GM19035 (cell line): ENCODE data around the gene PKP3.

Source experiments
- ATAC-seq: cut with Tn5 transposase; IDR thresholded peaks from one replicate; pipeline ENCODE4 v1.9.1; 2021; ENCODE audit not compliant: unreplicated experiment

PKP3 gene

GRCh38 chr11:443542-444199 lies 49.7 kb downstream of the PKP3 start:
- no peak for ATAC-seq

DNA sequence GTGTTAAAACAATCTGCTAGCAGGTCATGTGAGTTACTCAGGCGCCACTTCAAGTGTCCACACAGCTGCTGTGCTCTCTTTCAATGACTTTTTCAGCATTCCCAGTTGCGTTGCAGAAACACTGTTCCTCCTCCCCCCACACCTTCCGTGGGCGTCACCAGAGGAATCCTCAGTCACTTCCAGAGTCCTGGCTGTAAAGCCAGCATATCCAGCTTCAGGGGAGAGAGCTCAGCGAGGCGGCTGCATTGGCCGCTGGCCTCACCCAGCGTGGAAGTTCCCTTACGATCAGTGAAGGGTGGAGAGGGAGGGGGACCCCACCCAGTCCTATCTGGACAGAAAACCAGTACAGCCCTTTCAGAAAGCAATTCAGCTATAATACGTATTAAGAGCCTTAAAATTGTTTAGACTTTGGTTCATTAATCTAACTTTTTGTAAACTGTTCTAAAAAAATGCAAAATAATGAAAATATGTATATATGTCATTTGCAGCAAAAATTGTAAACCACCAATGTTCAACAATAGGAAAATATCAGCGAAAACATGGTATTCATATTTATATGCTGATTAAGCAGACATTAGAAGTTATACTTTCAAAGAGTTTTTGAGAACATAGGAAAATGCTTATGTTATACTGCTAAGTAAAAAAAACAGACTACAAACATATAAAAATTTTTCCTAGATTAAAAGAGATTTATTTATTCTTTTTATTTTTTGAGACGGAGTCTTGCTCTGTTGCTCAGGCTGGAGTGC lies 50.6 kb downstream of the PKP3 start:
- no peak for ATAC-seq

DNA sequence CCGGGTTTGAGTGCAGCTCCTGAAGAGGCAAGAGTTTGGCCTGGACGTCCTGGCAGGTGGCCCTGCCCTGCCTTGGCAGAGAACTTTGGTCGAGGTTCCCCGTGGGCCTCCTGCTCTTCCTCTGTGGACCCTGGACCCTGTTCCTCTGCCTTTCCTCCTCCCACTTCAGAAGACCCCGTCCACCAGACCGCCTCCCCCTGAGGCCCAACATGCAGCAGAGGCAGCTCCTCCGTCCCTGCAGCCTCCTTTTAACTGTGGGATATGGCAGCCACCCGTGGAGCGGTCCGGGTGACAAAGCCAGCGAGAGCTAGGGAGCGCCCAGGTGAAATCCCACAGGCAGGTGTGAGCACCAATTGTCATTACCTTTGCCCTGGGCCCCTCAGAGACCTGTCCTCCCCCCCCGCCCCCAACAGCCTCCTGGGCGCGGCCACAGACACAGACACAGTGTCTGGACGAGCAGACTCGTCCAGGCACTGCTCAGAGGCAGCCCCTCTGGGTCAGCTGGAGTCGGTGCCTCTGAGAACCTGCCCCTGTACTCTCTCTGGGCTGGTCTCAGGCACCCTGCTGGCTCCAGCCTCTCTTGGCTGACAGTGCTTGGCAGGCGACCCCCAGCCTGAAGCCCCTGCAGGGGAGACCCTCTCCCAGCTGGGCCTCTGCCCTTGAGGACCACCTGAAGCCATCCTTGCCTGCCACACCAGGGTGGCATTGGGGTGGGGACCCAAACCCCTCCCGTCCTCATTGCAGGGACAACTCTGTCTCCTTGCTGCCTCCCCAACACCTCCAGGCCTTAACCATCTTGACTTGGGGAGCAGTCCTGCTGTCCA lies 52.0 kb downstream of the PKP3 start:
- ATAC-seq, result no peak

GRCh38 chr11:446891-447290 lies 52.9 kb downstream of the PKP3 start:
- ATAC-seq, result no peak

DNA sequence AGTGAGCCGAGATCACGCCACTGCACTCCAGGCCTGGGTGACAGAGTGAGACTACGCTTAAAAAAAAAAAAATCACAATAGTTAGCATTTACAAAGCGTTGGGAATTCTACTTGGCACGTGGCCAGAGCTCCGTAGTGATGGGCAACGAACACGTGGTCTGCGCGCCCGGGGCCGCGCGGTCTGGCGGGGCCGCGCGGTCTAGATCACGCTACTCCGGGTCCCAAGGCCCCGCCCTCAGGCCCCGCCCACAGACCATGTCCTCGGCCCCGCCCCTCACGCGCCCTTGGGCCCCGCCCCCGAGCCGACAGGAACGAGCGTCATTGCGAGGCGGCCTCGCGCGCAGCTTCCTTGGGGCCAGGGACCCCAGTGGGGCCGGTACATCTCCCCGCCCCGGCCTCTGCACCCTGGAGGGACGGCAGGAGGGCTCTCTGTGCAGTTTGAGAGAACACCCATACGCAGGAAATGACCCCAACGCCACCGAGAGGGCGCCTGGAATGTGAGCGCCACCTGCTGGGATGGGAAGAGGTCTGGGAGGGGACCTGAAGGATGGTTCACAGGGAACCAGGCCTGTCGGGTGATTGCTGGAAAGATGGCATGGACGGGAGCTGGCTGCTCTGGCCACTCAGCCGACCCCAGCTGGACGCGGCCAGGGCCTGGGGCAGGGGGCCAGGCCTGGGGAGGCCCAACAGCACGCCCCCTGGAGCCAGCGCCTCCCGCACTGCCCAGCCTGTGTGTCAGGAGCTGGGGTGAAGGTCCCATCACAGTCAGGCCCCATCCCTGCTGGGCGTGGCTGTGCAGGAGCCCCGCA lies 54.1 kb downstream of the PKP3 start:
- peak; percentile 51 for ATAC-seq

DNA sequence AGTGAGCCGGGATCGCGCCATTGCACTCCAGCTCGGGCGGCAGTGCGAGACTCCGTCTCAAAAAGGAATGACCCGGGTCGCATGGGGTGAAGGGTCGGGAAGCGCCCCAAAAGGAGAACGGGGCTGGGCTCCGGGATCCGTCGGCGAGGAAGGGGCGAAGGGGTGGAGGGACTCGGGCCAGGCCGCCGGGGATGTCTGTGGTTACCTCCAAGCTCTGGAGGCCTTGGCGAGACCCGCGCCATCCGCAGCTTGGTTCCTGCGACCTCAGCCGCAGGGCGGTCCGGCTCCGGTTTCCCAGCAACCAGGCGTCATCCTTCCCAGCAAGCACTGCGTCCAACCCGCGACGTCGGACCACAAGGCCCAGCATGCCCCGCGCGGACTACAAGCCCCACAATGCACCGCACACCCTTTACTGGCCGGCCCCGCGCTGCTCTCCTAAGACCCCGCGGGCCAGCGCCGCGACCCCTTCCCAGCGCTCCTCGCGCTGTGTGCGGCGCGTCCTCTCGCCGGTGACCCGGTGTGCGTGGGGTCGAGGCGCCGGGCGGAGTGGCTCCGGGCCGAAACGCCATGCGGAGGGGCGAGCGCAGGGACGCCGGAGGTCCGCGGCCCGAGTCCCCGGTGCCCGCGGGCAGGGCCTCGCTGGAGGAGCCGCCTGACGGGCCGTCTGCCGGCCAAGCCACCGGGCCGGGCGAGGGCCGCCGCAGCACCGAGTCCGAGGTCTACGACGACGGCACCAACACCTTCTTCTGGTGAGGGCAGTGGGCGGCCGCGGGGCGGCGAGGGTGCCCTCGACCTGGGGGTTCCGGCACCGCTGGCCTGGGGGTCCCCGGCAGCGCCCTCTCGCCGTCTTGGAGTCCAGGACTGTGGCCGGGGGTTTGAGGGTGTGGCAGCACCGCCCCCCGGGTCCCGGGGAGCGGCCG lies 56.1 kb downstream of the PKP3 start, which contains the start of gene PTDSS2:
Gene PTDSS2, plus strand, starts transcription at position 391 of the 920 bp plus-strand sequence. Its CDS starts 177 bp downstream, at position 568.
- ATAC-seq, result peak; percentile 76

DNA sequence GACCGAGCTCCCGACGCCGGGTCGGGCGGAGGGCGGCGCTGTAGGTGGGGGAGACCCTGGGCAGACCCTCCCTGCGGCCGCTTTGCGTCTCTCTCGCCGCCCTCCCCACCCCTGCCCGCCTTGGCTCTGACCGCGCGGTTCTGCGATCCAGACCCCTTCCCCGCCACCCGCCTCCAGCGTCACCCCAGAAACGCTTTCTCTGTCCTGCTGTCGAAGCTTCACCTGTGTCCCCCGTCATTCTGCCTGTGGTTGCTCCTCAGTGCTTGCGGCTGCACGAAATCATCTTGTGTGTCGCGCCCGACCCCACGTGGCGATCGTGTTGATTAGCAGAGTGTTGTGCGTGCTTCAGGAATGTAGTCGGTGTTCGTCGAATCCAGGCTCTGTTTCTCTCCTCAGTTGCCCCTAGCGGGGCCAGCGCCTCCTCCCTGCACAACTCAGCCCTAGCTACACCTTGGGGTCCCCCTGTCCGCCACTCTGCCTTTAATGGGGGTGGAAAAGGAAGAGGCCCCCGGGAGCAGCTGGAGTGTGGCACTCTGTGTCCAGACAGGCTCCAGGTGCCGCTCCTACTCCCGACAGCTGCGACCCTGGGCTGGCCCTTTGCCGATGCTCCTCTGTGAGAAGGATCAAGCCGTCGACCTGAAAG lies 56.9 kb downstream of the PKP3 start:
- ATAC-seq, result peak; percentile 12

DNA sequence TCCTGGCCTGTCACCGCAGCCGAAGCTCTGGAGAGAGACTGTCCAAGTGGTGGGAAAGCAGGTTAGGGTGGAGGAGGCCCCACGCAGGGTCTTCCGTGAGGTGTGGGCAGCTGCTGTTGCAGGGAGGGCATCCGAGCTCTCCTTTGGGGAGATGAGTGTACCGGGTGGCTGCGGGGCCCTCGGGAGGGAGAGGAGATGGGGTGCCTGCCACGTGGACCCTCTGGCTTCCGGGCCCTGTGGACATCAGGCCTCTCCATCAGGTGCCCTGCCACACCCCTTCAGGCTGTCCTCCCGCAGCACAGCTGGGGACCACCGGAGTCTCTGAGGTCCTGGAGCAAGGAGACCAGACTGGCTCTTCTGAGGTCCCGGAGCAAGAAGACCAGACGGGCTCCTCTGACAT lies 57.7 kb downstream of the PKP3 start:
- ATAC-seq, result no peak

DNA sequence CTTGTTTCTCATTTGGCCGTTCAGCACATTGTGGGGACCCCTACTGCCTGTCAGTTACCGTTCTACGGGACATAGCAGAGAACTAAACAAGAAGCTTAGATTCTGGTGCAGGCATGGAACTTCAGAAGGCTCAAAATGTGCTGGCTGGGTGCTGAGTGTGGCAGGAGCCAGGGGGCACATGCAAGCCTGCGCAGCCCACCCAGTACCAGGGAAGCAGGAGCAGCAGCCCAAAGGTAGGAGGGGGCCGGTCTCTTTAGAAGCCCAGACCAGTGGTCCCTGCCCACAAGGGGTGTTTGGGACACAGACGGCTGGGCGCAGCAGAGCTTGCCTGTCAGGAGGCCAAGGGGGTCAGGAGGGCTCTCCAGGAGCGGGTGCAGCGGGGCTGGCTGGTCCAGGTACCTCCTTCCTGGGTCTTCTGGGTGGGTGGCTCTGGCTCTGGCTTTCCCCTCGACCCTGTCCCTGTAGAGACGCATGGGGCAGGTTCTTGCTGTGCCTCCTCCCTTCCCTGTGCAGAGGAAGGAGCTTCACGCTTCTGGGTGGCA lies 58.3 kb downstream of the PKP3 start:
- no peak for ATAC-seq

GRCh38 chr11:452916-453527 lies 59.0 kb downstream of the PKP3 start:
- ATAC-seq, result no peak

- no peak for ATAC-seq
Observed at GRCh38 chr11:453564-453963, 59.6 kb downstream of the PKP3 start.

DNA sequence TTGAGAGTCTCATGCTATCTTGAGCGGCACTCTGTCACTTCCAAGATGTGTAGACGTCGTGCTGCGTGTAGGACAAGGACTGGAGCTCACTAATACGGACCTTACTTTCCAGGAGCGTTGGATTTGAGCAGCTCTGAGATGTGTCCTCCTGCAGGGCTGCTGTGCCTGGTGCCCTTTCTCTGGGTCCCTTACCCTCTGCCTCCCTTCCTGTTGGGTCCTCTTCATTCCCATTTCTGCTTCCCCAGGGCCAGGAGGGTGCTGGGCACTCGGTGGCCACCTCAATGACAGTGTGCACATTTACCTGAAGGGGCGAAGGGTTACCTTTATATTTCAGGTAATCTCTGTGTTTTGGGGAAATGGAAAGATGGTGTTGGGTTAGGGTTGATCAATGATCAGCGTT lies 60.0 kb downstream of the PKP3 start:
- ATAC-seq, result no peak
